Keratinocyte (primary cell): ENCODE results near the gene FAM114A1. TPM values are rescaled to one million over a fixed set of nuclear protein-coding genes. Genes with fewer than 3 reads are reported as not detected.

Experiments
- DNase-seq: peaks from one replicate; pipeline ENCODE4 v3.0.0-alpha.2; 2011; ENCODE audit warnings: low read depth, missing footprints, low spot score
- FAIRE-seq: peaks from 2 replicates; lab custom pipeline; 2011; peaks lifted over from hg19 to GRCh38; lab: Jason Lieb, UNC
- H2AFZ ChIP-seq: 2 replicates; pipeline ENCODE4 v1.6.0; 2012; ENCODE audit warnings: low read length, control low read depth, inconsistent platforms; ENCODE audit not compliant: control insufficient read depth
- H3K27ac ChIP-seq: 2 replicates; pipeline ENCODE4 v1.5.1; 2011; ENCODE audit warnings: low read length; ENCODE audit not compliant: control insufficient read depth, insufficient read depth
- H3K27me3 ChIP-seq: 3 replicates; pipeline ENCODE4 v1.6.0; 2011; ENCODE audit warnings: low read length; ENCODE audit not compliant: control insufficient read depth, insufficient read depth; ENCODE audit errors: extremely low read depth
- H3K36me3 ChIP-seq, 2 experiments: 2 replicates in 1 of 2; 3 replicates in 1 of 2; pipeline ENCODE4 v1.5.1; 2011; ENCODE audit warnings: low read length in 2 of 2, mild to moderate bottlenecking in 1 of 2; ENCODE audit not compliant: control insufficient read depth in 2 of 2, insufficient read depth in 2 of 2; ENCODE audit errors: extremely low read depth in 1 of 2
- H3K4me1 ChIP-seq: 3 replicates; pipeline ENCODE4 v1.5.1; 2011; ENCODE audit warnings: low read length; ENCODE audit not compliant: control insufficient read depth, insufficient read depth; ENCODE audit errors: extremely low read depth
- H3K4me2 ChIP-seq: 3 replicates; pipeline ENCODE4 v1.6.0; 2011; ENCODE audit warnings: low read depth, low read length; ENCODE audit not compliant: control insufficient read depth, insufficient read depth; ENCODE audit errors: extremely low read depth
- H3K4me3 ChIP-seq, 3 experiments: fragments of 200-600 bp in 1 of 3; sonication (generic) in 1 of 3; 2 replicates in 2 of 3; 3 replicates in 1 of 3; pipeline ENCODE4 v1.5.1; 2011 to 2016; ENCODE audit warnings: low read length in 3 of 3, mild to moderate bottlenecking in 3 of 3, control low read depth in 2 of 3, inconsistent platforms in 1 of 3, low read depth in 1 of 3, mixed read lengths in 1 of 3, mixed run types in 1 of 3, moderate library complexity in 1 of 3; ENCODE audit not compliant: control insufficient read depth in 2 of 3, insufficient read depth in 2 of 3; ENCODE audit errors: extremely low read depth in 1 of 3
- H3K79me2 ChIP-seq: 2 replicates; pipeline ENCODE4 v1.6.0; 2012; ENCODE audit warnings: low read length; ENCODE audit not compliant: control insufficient read depth, insufficient read depth
- H3K9ac ChIP-seq: 3 replicates; pipeline ENCODE4 v1.6.0; 2011; ENCODE audit warnings: low read length; ENCODE audit not compliant: control insufficient read depth, insufficient read depth; ENCODE audit errors: extremely low read depth
- H3K9me1 ChIP-seq: 3 replicates; pipeline ENCODE4 v1.6.0; 2011; ENCODE audit warnings: low read length; ENCODE audit not compliant: control insufficient read depth, insufficient read depth; ENCODE audit errors: extremely low read depth
- H3K9me3 ChIP-seq: 2 replicates; pipeline ENCODE4 v1.5.1; 2012; ENCODE audit warnings: low read depth, low read length; ENCODE audit not compliant: control insufficient read depth
- H4K20me1 ChIP-seq: 3 replicates; pipeline ENCODE4 v1.6.0; 2011; ENCODE audit warnings: low read length; ENCODE audit not compliant: control insufficient read depth, insufficient read depth; ENCODE audit errors: extremely low read depth
- CTCF ChIP-seq, 3 experiments: IDR thresholded peaks in 1 of 3; conservative IDR thresholded peaks in 1 of 3; optimal IDR thresholded peaks in 1 of 3; 2 replicates in 2 of 3; 3 replicates in 1 of 3; pipeline versions ENCODE3 to v1.5.1; 2011; ENCODE audit warnings: low read length in 3 of 3, mild to moderate bottlenecking in 3 of 3, moderate library complexity in 2 of 3, control low read depth in 1 of 3, inconsistent platforms in 1 of 3; ENCODE audit not compliant: insufficient read depth in 2 of 3; ENCODE audit errors: extremely low read depth in 1 of 3
- EZH2 ChIP-seq: IDR thresholded peaks from one replicate; pipeline ENCODE4 v1.6.1; 2012; ENCODE audit warnings: inconsistent platforms, mild to moderate bottlenecking, low read length, moderate library complexity
- dilution Hi-C: fragments of 300-500 bp; cut with MboI; formaldehyde crosslinking; loops from one replicate; pipeline ENCODE4 v1.7.0; 2020; ENCODE audit warnings: low sequenced_read_pairs; ENCODE audit not compliant: extremely low pct_ligation_motif_present
- polyA plus RNA-seq, 5 experiments: library from polyadenylated mRNA; depleted of rRNA in 3 of 5; stranded (reverse) in 3 of 5; stranded (forward) in 1 of 5; unstranded in 1 of 5; fragments of >200 nt; gene quantifications; 1 replicate in 1 of 5; 2 replicates in 3 of 5; 3 replicates in 1 of 5; pipeline versions ENCODE4 v1.2.1 to v1.2.3, GENCODE V29; 2011 to 2012; ENCODE audit warnings: missing spikeins in 2 of 5, low read depth in 1 of 5, low replicate concordance in 1 of 5

The FAM114A1 gene
- polyA plus RNA-seq, 1 donor (not counting 4 experiments of a cell fraction or from before 2014, with no cell fraction given), result 47.2 TPM

- no peaks in the 10 kb centered on the region for H3K27me3 ChIP-seq
- H3K9me1 ChIP-seq, result no peaks in the 10 kb centered on the region
- DNase-seq (no peak), FAIRE-seq (no peak)
- no peaks in the 10 kb centered on the region for H3K79me2 ChIP-seq
- H2AFZ ChIP-seq, result no peak overlapping the region
- H4K20me1 ChIP-seq, result no peaks in the 10 kb centered on the region
- no peak overlapping the region for H3K27ac ChIP-seq
- H3K9me3 ChIP-seq, result no peaks in the 10 kb centered on the region
- H3K4me1 ChIP-seq, result no peaks in the 10 kb centered on the region
- H3K9ac ChIP-seq, result no peak overlapping the region
- no peak overlapping the region for H3K4me2 ChIP-seq
- H3K4me3 ChIP-seq, result no peak overlapping the region
- H3K36me3 ChIP-seq, result no peaks in the 10 kb centered on the region
- dilution Hi-C loops, result no loop called here
- TF ChIP-seq CTCF (optimal IDR thresholded peaks at IDR 0.05 in 1 of 3, IDR thresholded peaks at IDR 0.05 in 1 of 3, conservative IDR thresholded peaks at IDR 0.05 in 1 of 3; ENCODE audit: extremely low read depth in 1 of 3, insufficient read depth in 2 of 3, low read length in 3 of 3), result no peak
- no peak for TF ChIP-seq EZH2
These were observed 36.0 kb upstream of the FAM114A1 start for GRCh38 chr4:38831653-38832052.

- FAIRE-seq, result no peak
- Histone ChIP-seq H3K9ac (no peak overlapping the region), H3K79me2 (no peaks in the 10 kb centered on the region)
These were observed 35.4 kb upstream of the FAM114A1 start for GRCh38 chr4:38832206-38832605.

More at GRCh38 chr4:38832206-38832605, 35.4 kb upstream of the FAM114A1 start:
- Histone ChIP-seq H3K4me2 (no peak overlapping the region), H3K9me3 (no peaks in the 10 kb centered on the region), H2AFZ (no peak overlapping the region), H3K27me3 (no peaks in the 10 kb centered on the region), H3K9me1 (no peaks in the 10 kb centered on the region), H3K4me1 (no peaks in the 10 kb centered on the region), H3K36me3 (no peaks in the 10 kb centered on the region), H3K4me3 (no peak overlapping the region), H3K27ac (no peak overlapping the region), H4K20me1 (no peaks in the 10 kb centered on the region)
- dilution Hi-C loops, result no loop called here
- TF ChIP-seq EZH2, result no peak
- TF ChIP-seq CTCF (optimal IDR thresholded peaks at IDR 0.05 in 1 of 3, IDR thresholded peaks at IDR 0.05 in 1 of 3, conservative IDR thresholded peaks at IDR 0.05 in 1 of 3; ENCODE audit: extremely low read depth in 1 of 3, insufficient read depth in 2 of 3, low read length in 3 of 3), result no peak
- no peak for DNase-seq
